OCI-M2 (cell line): ENCODE measurements around the gene VSX1.

Experiments
- DNase-seq: peaks from one replicate; lab custom pipeline; 2025; ENCODE audit not compliant: unreplicated experiment; lab: John Stamatoyannopoulos, UW

VSX1 gene

GRCh38 chr20:25087186-25087929 lies 5.4 kb upstream of the VSX1 start:
- no peak for DNase-seq

DNA sequence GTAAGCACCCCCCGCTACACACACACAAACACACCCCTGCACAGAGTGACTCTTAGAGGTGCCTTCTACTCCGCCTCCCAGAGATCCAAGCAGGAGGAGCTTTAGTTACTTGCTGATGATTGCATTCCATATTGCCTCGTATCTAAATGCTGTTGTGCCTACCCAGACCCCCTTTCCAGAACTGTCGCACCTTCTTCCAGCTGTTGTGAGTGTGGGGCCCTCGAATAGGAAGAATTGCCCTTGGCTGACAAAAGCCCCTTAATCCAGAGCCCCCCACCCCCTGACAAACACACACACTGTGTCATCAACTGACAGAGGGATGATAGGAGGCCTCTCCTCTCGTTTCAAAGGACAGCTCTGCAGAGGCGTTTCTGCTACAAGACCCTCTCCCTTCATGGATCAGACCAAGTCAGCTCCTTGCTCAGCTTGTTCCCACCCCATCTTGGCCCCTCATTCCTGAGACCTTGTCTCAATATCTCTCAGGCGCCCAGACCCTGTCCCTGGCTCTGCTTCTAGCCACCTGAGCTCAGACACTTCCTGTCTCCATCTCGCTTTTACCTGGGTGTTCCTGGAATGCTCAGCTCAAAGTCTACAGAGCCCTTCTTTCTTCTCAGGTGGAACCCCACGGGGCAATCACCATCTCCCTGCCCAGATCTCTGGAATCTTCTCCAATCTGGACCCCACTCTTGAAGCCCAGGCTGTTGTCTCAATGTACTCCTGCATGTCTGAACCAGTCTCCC lies 4.0 kb upstream of the VSX1 start:
- DNase-seq = no peak

GRCh38 chr20:25084626-25085187 lies 2.8 kb upstream of the VSX1 start:
- DNase-seq = no peak

GRCh38 chr20:25083773-25084625 lies 2.1 kb upstream of the VSX1 start:
- no peak for DNase-seq

GRCh38 chr20:25083141-25083772 lies 1.3 kb upstream of the VSX1 start:
- no peak for DNase-seq

DNA sequence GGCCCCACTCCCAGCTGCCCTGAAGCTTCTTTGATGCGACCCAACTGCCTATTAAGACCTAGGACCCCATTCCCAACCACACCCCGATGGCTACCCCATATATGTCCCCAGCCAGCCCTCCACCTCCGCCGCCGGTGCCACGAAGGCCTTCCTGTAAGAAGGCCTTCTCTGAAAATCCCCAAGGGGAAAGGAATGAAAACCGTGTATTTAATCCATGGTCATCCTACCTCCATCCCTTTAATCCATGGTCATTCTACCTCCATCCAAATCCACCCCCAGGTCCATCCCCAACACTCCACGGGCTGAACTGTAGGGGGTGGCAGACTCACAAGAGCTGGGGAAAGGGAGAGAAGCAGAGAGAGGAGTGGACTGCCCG lies 545 bp upstream of the VSX1 start:
- DNase-seq = no peak

DNA sequence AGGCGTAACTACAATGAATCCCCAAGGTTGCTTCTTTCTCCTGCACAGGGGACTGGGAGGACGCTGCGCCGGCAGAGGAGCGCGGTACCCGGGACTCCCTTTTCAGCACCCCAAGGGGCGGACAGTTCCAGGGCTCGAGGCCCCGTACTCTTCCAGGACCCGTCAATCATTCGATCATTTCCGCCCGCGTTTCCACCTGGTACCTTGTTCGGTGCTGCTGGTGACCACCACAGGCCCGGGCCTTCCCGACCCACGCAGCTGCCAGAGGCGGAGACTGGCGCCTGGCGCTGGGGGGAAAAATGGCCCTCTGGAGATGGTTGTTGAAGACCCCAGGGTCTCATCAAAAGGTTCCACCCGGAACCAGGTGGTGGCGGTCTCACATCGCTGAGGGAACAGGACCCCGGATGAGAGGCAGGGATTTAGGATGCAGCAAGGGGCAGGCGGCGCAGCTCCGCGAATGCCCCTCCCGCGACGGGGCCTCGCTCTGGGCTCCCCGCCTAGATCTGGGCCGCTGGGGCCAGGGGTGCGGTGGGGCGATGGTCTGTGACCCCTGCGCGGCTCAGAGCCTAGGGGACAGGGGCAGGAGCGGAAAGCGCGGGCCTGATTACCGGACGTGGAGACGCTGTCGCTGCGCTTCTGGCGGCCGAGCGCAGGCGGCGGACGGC lies 744 bp downstream of the VSX1 start:
- no peak for DNase-seq

- DNase-seq = no peak
Observed at GRCh38 chr20:25079171-25079570, 2.8 kb downstream of the VSX1 start.

DNA sequence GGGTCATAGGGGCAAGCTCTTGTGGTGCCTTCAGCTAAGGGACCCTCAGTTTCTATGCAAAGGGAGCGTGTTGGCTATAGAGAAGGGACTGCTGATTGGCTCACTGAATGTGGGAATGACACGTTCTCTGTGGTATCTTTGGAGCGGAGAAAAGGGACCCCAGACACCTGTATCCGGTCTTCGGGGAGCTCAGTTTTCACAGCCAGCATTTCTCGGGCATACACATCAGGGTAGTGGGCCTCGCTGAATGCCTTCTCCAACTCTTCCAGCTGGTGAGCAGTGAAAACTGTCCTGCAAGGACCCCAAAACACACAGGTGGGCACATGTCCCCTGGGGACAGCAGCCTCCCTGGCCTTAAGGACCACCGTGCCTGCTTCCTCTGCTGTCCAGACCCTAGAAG lies 3.3 kb downstream of the VSX1 start:
- DNase-seq = no peak

DNA sequence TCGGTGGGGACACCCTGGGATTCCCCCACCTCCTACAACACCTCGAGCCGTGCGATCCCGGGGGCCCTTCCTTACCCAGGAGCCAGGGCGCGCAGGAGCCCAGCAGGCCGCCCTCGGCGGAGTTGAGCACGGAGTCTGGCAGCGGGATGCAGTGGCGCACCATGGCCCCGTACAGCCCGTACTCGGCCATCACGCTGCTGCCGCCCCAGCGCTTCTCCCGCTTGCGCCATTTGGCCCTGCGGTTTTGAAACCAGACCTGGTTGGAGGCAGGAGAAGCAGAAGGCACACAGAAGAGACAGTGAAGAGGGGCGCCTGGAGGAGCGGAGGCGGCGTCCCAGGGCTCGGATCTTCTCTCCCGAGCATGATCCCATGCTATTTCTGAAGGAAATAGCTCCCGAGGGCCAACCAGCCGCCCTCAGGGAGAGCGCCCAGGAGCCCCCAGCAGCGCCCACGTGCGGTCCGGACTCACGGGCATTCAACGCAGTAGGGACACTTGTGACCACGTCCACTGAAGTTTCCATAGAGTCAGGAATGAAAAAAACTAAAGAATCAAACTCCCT lies 4.3 kb downstream of the VSX1 start:
- DNase-seq = no peak

DNA sequence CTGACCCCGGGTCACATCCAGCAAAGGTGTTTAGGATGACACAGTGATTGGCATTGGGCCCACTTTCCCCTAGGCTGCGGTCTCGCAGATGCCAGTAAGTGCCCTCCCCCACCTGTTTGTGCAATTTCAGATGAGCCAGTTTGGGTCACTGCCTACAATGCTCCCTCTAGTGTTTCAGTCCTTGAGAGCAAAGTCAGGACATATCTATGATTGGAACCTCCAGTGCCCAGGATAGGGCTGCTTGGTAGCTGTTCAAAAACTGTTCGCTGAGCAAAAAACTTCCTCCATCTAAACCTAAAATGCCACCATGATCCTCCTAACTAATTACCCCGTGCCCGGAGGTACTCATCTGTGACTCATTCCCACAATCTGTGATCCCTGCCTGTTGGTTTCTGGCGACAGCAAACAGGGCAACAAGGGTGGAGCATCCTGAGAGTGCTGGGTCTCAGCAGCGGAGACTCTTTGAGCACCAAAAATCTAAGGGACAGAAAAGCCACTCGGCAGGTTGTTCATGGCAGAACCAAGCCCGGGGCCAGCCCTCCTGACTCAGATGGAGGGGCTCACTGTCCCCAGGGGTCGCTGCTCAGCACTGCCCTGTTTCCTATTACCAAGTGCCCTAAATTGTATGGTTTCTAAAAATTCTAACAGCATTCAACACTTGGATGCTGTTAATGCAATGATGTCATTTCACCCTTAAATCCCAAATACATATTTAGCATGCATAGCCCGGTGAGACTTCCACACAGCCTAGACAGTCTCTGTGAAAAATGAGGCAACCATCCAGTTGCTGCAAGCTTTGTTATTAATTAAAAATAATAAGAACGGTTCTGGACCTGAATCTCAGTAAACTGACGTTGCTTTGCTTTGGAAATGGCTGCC lies 5.0 kb downstream of the VSX1 start:
- DNase-seq = no peak

- DNase-seq = no peak
Observed at GRCh38 chr20:25076201-25076600, 5.7 kb downstream of the VSX1 start.

DNA sequence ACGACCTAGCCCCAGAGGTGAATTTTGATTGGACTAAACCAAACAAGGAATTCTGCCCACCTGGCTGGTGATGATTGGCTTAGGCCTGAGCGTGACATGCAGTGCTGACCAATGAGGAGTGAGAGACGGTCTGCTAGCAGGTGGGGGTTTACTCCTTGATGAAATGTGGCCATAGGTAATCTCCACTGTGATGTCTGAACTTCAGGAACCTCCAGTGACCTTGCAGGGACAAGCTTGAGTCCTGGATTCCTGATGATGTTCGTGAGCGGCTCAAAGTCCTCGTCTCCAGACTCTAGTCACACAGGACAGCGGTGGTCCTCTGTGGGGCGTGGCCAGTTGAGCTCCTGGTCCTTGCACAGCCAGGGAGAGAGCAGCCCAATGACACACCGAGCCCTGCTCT lies 8.4 kb downstream of the VSX1 start:
- no peak for DNase-seq

DNA sequence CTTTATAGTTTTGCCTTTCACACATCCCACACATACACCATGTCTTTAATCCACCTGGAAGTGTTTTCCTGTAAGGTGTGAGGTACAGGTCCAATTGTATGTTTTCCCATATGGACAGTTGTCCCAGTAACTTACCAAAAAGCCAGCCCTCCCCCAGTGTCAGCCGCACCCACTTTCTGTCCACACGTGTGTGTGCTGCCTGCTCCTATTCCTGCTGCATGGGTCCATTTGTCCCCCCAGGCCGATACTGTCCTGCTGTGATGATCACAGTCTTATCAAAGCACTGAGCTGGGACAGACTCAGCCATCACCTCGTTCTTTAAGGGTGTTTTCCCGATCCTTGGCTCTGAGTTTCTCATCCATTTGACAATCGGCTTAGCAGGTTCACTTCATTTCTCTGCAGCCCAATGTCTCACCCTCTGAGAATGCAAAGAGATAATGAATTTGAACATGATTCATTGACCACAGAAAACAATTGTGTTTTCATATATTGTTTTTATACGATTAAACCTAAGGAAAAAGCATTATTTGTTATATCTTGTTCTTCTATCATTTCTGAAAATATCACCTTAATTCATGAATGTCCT lies 9.6 kb downstream of the VSX1 start:
- no peak for DNase-seq

GRCh38 chr20:25071734-25072133 lies 10.2 kb downstream of the VSX1 start:
- DNase-seq = no peak

DNA sequence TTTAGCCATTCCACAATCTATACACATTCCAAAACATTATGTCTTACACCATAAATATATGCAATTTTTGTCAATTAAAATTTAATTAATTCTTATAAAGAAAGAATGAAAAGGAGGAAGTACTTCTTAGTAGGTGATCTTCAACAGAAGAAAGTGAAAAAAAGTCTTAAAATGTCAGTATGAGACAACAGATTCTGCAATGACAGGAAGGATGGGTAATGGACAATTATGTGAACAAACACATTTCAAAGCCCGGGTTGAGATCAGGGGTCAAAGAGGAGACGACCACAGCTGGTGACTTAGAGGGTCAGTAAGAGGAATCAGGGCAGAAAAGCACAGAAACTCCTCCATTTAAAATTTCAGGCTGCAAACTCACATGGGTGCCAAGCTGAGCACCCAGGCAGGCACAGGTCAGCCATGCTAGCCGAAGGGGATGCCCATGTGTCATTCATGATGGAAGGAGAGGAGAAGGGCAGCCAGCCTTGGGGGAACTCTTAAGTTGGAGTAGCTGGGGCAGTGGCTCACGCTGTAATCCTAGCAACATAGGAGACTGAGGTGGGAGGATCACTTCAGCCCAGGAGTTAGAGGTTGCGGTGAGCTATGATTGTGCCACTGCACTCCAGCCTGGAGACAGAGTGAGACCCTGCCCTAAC lies 11.0 kb downstream of the VSX1 start:
- no peak for DNase-seq

DNA sequence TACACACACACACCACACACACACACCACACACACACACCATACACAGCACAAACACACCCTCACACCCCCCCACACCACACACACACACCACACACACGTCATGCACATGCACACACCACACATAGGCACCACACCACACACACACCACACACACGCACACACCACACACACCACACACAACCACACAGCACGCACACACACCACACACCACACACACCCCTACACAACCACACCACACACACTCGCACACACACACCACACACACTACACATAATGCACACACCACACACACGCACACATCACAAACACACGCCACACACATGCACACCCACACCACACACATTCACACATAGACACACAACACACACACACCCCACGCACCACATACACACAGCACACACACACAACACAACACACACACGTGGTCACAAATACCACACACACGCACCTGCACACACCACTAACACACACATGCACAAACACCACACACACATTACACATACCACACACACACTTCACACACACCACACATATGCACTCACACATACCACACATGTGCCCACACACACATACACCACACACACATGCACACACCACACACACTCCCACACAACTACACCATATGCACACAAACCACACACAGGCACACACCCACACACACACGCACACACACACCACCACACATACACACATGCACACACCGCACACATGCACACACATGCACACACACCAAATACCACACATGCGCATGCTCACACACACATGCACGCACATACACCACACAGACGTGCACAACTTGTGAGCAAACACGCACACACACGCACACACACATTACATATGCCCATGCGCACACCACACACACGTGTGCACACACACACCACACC lies 14.6 kb downstream of the VSX1 start:
- DNase-seq = no peak
